ENCODE data around the gene CCL7.

CCL7 gene

GRCh38 chr17:34276826-34277225 is 6.8 kb downstream of the CCL7 start:
- Histone ChIP-seq H3K27me3 (ENCODE audit: control insufficient read depth in 1 of 2, insufficient read depth in 2 of 2, low read length in 2 of 2) (no peaks in the 10 kb centered on the region), H3K4me1 (ENCODE audit: control insufficient read depth in 1 of 2, insufficient read depth in 2 of 2, low read length in 2 of 2) (no peaks in the 10 kb centered on the region), H3K9me3 (ENCODE audit: control insufficient read depth in 1 of 2, low read length in 2 of 2) (no peaks in the 10 kb centered on the region), H3K4me3 (ENCODE audit: low read depth in 1 of 2, low read length in 2 of 2) (no peak overlapping the region), H3K36me3 (ENCODE audit: control insufficient read depth in 1 of 2, insufficient read depth in 2 of 2, low read length in 2 of 2) (no peaks in the 10 kb centered on the region), H3K27ac (ENCODE audit: low read depth, low read length) (no peak overlapping the region), H3K9ac (ENCODE audit: low read depth in 1 of 2, low read length in 2 of 2) (no peak overlapping the region)

GRCh38 chr17:34283571-34283970 is 13.6 kb downstream of the CCL7 start:
- Histone ChIP-seq H3K4me1 (ENCODE audit: control insufficient read depth in 1 of 2, insufficient read depth in 2 of 2, low read length in 2 of 2) (no peaks in the 10 kb centered on the region), H3K27ac (ENCODE audit: low read depth, low read length) (no peak overlapping the region), H3K4me3 (ENCODE audit: low read depth in 1 of 2, low read length in 2 of 2) (no peak overlapping the region), H3K36me3 (ENCODE audit: control insufficient read depth in 1 of 2, insufficient read depth in 2 of 2, low read length in 2 of 2) (no peaks in the 10 kb centered on the region), H3K27me3 (ENCODE audit: control insufficient read depth in 1 of 2, insufficient read depth in 2 of 2, low read length in 2 of 2) (no peaks in the 10 kb centered on the region), H3K9ac (ENCODE audit: low read depth in 1 of 2, low read length in 2 of 2) (no peak overlapping the region), H3K9me3 (ENCODE audit: control insufficient read depth in 1 of 2, low read length in 2 of 2) (no peaks in the 10 kb centered on the region)

- H3K36me3 ChIP-seq (ENCODE audit: control insufficient read depth in 1 of 2, insufficient read depth in 2 of 2, low read length in 2 of 2): no peaks in the 10 kb centered on the region
- no peak within 1 kb of the TSS for H3K27ac ChIP-seq (ENCODE audit: low read depth, low read length)
- H3K4me1 ChIP-seq (ENCODE audit: control insufficient read depth in 1 of 2, insufficient read depth in 2 of 2, low read length in 2 of 2): no peaks in the 10 kb centered on the region
- H3K9me3 ChIP-seq (ENCODE audit: control insufficient read depth in 1 of 2, low read length in 2 of 2): no peaks in the 10 kb centered on the region
- H3K4me3 ChIP-seq (ENCODE audit: low read depth in 1 of 2, low read length in 2 of 2): peak within 1 kb of the TSS; percentile 10 to 34
- no peak within 1 kb of the TSS for H3K9ac ChIP-seq (ENCODE audit: low read depth in 1 of 2, low read length in 2 of 2)
- H3K27me3 ChIP-seq (ENCODE audit: control insufficient read depth in 1 of 2, insufficient read depth in 2 of 2, low read length in 2 of 2): no peaks in the 10 kb centered on the region
Measured at GRCh38 chr17:34285286-34285792, 15.3 kb downstream of the CCL7 start, which contains the start of gene CCL11. Gene CCL11 (plus strand): TSS chr17:34285742. CDS start chr17:34285809, 67 bp downstream.

- H3K27me3 ChIP-seq (ENCODE audit: control insufficient read depth in 1 of 2, insufficient read depth in 2 of 2, low read length in 2 of 2): no peaks in the 10 kb centered on the region
- H3K36me3 ChIP-seq (ENCODE audit: control insufficient read depth in 1 of 2, insufficient read depth in 2 of 2, low read length in 2 of 2): no peaks in the 10 kb centered on the region
- no peak overlapping the region for H3K9ac ChIP-seq (ENCODE audit: low read depth in 1 of 2, low read length in 2 of 2)
- H3K27ac ChIP-seq (ENCODE audit: low read depth, low read length): no peak overlapping the region
- H3K4me1 ChIP-seq (ENCODE audit: control insufficient read depth in 1 of 2, insufficient read depth in 2 of 2, low read length in 2 of 2): no peaks in the 10 kb centered on the region
- H3K4me3 ChIP-seq (ENCODE audit: low read depth in 1 of 2, low read length in 2 of 2): no peak overlapping the region
- H3K9me3 ChIP-seq (ENCODE audit: control insufficient read depth in 1 of 2, low read length in 2 of 2): no peaks in the 10 kb centered on the region
Measured at GRCh38 chr17:34287875-34288274, 17.9 kb downstream of the CCL7 start.

- H3K27ac ChIP-seq (ENCODE audit: low read depth, low read length): no peak overlapping the region
- no peak overlapping the region for H3K4me3 ChIP-seq (ENCODE audit: low read depth in 1 of 2, low read length in 2 of 2)
- no peak overlapping the region for H3K9ac ChIP-seq (ENCODE audit: low read depth in 1 of 2, low read length in 2 of 2)
- H3K36me3 ChIP-seq (ENCODE audit: control insufficient read depth in 1 of 2, insufficient read depth in 2 of 2, low read length in 2 of 2): no peaks in the 10 kb centered on the region
- H3K27me3 ChIP-seq (ENCODE audit: control insufficient read depth in 1 of 2, insufficient read depth in 2 of 2, low read length in 2 of 2): no peaks in the 10 kb centered on the region
- H3K4me1 ChIP-seq (ENCODE audit: control insufficient read depth in 1 of 2, insufficient read depth in 2 of 2, low read length in 2 of 2): no peaks in the 10 kb centered on the region
- no peaks in the 10 kb centered on the region for H3K9me3 ChIP-seq (ENCODE audit: control insufficient read depth in 1 of 2, low read length in 2 of 2)
Measured at GRCh38 chr17:34290586-34290985, 20.6 kb downstream of the CCL7 start.

GRCh38 chr17:34291721-34292348 is 21.8 kb downstream of the CCL7 start:
- H3K4me3 ChIP-seq (ENCODE audit: low read depth in 1 of 2, low read length in 2 of 2): no peak overlapping the region
- H3K4me1 ChIP-seq (ENCODE audit: control insufficient read depth in 1 of 2, insufficient read depth in 2 of 2, low read length in 2 of 2): no peaks in the 10 kb centered on the region
- no peaks in the 10 kb centered on the region for H3K36me3 ChIP-seq (ENCODE audit: control insufficient read depth in 1 of 2, insufficient read depth in 2 of 2, low read length in 2 of 2)
- no peak overlapping the region for H3K27ac ChIP-seq (ENCODE audit: low read depth, low read length)
- no peak overlapping the region for H3K9ac ChIP-seq (ENCODE audit: low read depth in 1 of 2, low read length in 2 of 2)
- no peaks in the 10 kb centered on the region for H3K9me3 ChIP-seq (ENCODE audit: control insufficient read depth in 1 of 2, low read length in 2 of 2)
- no peaks in the 10 kb centered on the region for H3K27me3 ChIP-seq (ENCODE audit: control insufficient read depth in 1 of 2, insufficient read depth in 2 of 2, low read length in 2 of 2)

- Histone ChIP-seq H3K27ac (ENCODE audit: low read depth, low read length) (no peak overlapping the region), H3K9me3 (ENCODE audit: control insufficient read depth in 1 of 2, low read length in 2 of 2) (no peaks in the 10 kb centered on the region), H3K4me1 (ENCODE audit: control insufficient read depth in 1 of 2, insufficient read depth in 2 of 2, low read length in 2 of 2) (peaks cover 4 to 14% of the 10 kb centered on the region in 2 donors), H3K36me3 (ENCODE audit: control insufficient read depth in 1 of 2, insufficient read depth in 2 of 2, low read length in 2 of 2) (no peaks in the 10 kb centered on the region), H3K9ac (ENCODE audit: low read depth in 1 of 2, low read length in 2 of 2) (no peak overlapping the region), H3K27me3 (ENCODE audit: control insufficient read depth in 1 of 2, insufficient read depth in 2 of 2, low read length in 2 of 2) (no peaks in the 10 kb centered on the region), H3K4me3 (ENCODE audit: low read depth in 1 of 2, low read length in 2 of 2) (no peak overlapping the region)
Measured at GRCh38 chr17:34299027-34299426, 29.0 kb downstream of the CCL7 start.

- H3K27me3 ChIP-seq (ENCODE audit: control insufficient read depth in 1 of 2, insufficient read depth in 2 of 2, low read length in 2 of 2): no peaks in the 10 kb centered on the region
- H3K9me3 ChIP-seq (ENCODE audit: control insufficient read depth in 1 of 2, low read length in 2 of 2): no peaks in the 10 kb centered on the region
- H3K4me1 ChIP-seq (ENCODE audit: control insufficient read depth in 1 of 2, insufficient read depth in 2 of 2, low read length in 2 of 2): peaks cover 4 to 14% of the 10 kb centered on the region in 2 donors
- no peak overlapping the region for H3K4me3 ChIP-seq (ENCODE audit: low read depth in 1 of 2, low read length in 2 of 2)
- H3K27ac ChIP-seq (ENCODE audit: low read depth, low read length): no peak overlapping the region
- no peak overlapping the region for H3K9ac ChIP-seq (ENCODE audit: low read depth in 1 of 2, low read length in 2 of 2)
- no peaks in the 10 kb centered on the region for H3K36me3 ChIP-seq (ENCODE audit: control insufficient read depth in 1 of 2, insufficient read depth in 2 of 2, low read length in 2 of 2)
Measured at GRCh38 chr17:34299956-34300577, 30.0 kb downstream of the CCL7 start.

GRCh38 chr17:34300652-34301370 is 30.8 kb downstream of the CCL7 start:
- Histone ChIP-seq H3K9ac (ENCODE audit: low read depth in 1 of 2, low read length in 2 of 2) (no peak overlapping the region), H3K4me1 (ENCODE audit: control insufficient read depth in 1 of 2, insufficient read depth in 2 of 2, low read length in 2 of 2) (peaks cover 4 to 14% of the 10 kb centered on the region in 2 donors), H3K27me3 (ENCODE audit: control insufficient read depth in 1 of 2, insufficient read depth in 2 of 2, low read length in 2 of 2) (no peaks in the 10 kb centered on the region), H3K9me3 (ENCODE audit: control insufficient read depth in 1 of 2, low read length in 2 of 2) (no peaks in the 10 kb centered on the region), H3K36me3 (ENCODE audit: control insufficient read depth in 1 of 2, insufficient read depth in 2 of 2, low read length in 2 of 2) (no peaks in the 10 kb centered on the region), H3K27ac (ENCODE audit: low read depth, low read length) (no peak overlapping the region), H3K4me3 (ENCODE audit: low read depth in 1 of 2, low read length in 2 of 2) (no peak overlapping the region)

GRCh38 chr17:34301986-34302385 is 32.0 kb downstream of the CCL7 start:
- no peak overlapping the region for H3K4me3 ChIP-seq (ENCODE audit: low read depth in 1 of 2, low read length in 2 of 2)
- no peaks in the 10 kb centered on the region for H3K9me3 ChIP-seq (ENCODE audit: control insufficient read depth in 1 of 2, low read length in 2 of 2)
- H3K27me3 ChIP-seq (ENCODE audit: control insufficient read depth in 1 of 2, insufficient read depth in 2 of 2, low read length in 2 of 2): no peaks in the 10 kb centered on the region
- no peak overlapping the region for H3K9ac ChIP-seq (ENCODE audit: low read depth in 1 of 2, low read length in 2 of 2)
- peaks cover 10 to 14% of the 10 kb centered on the region in 2 donors for H3K4me1 ChIP-seq (ENCODE audit: control insufficient read depth in 1 of 2, insufficient read depth in 2 of 2, low read length in 2 of 2)
- no peak overlapping the region for H3K27ac ChIP-seq (ENCODE audit: low read depth, low read length)
- no peaks in the 10 kb centered on the region for H3K36me3 ChIP-seq (ENCODE audit: control insufficient read depth in 1 of 2, insufficient read depth in 2 of 2, low read length in 2 of 2)
